H1 (cell line): ENCODE results near the gene IL21R. TPM values are rescaled to one million over a fixed set of nuclear protein-coding genes. Genes with fewer than 3 reads are reported as not detected.

Experiments used
- CTCF ChIA-PET: fragments of 300-600 bp; sonication (Branson Sonifier 250); formaldehyde crosslinking; loops from one replicate; lab custom pipeline; 2021; ENCODE audit not compliant: partially characterized antibody; lab: Charles Lee
- POLR2A ChIA-PET: fragments of 300-600 bp; sonication (Branson Sonifier 250); formaldehyde crosslinking; loops from one replicate; lab custom pipeline; 2021; ENCODE audit warnings: inconsistent platforms; ENCODE audit not compliant: partially characterized antibody; lab: Charles Lee
- DNase-seq, 2 experiments: peaks; one replicate each; pipeline versions ENCODE4 v3.0.0 to v3.0.0-alpha.2; 2010 to 2022; ENCODE audit warnings: low spot score in 2 of 2, low read depth in 1 of 2, mixed read lengths in 1 of 2
- FAIRE-seq: peaks from 2 replicates; lab custom pipeline; 2011; peaks lifted over from hg19 to GRCh38; lab: Jason Lieb, UNC
- H2AFZ ChIP-seq: 2 replicates; pipeline ENCODE4 v1.8.1; 2012; ENCODE audit warnings: low read length, inconsistent platforms
- H2AK5ac ChIP-seq: 2 replicates; pipeline ENCODE4 v1.6.1; 2013; ENCODE audit warnings: low read depth, low read length
- H2BK120ac ChIP-seq: replicated peaks from 2 replicates; pipeline ENCODE3; 2013; ENCODE audit warnings: low read depth, low read length, inconsistent platforms
- H2BK12ac ChIP-seq: 2 replicates; pipeline ENCODE4 v1.6.1; 2013; ENCODE audit warnings: low read depth, low read length
- H2BK15ac ChIP-seq: 2 replicates; pipeline ENCODE4 v1.6.1; 2013; ENCODE audit warnings: low read length
- H2BK20ac ChIP-seq: 2 replicates; pipeline ENCODE4 v1.6.1; 2013; ENCODE audit warnings: low read length
- H2BK5ac ChIP-seq: 2 replicates; pipeline ENCODE4 v1.6.1; 2013; ENCODE audit warnings: low read depth, low read length
- H3K14ac ChIP-seq: 2 replicates; pipeline ENCODE4 v1.6.1; 2013; ENCODE audit warnings: inconsistent platforms; ENCODE audit not compliant: insufficient read length
- H3K18ac ChIP-seq: 2 replicates; pipeline ENCODE4 v1.6.1; 2013; ENCODE audit warnings: low read length; ENCODE audit errors: extremely low read depth
- H3K23ac ChIP-seq: 2 replicates; pipeline ENCODE4 v1.6.1; 2013; ENCODE audit warnings: inconsistent platforms; ENCODE audit not compliant: insufficient read length
- H3K23me2 ChIP-seq: 2 replicates; pipeline ENCODE4 v1.6.1; 2013; ENCODE audit warnings: low read depth, low read length
- H3K27ac ChIP-seq: 2 replicates; pipeline ENCODE4 v1.6.1; 2011; ENCODE audit warnings: low read depth, low read length, inconsistent platforms
- H3K27me3 ChIP-seq, 4 experiments: replicated peaks in 1 of 4; 1 replicate in 1 of 4; 2 replicates in 3 of 4; pipeline versions ENCODE4 v1.6.1 to v1.8.1; 2011 to 2013; ENCODE audit warnings: low read length in 3 of 4, mild to moderate bottlenecking in 3 of 4, inconsistent platforms in 2 of 4, mixed read lengths in 2 of 4, moderate library complexity in 1 of 4; ENCODE audit not compliant: control insufficient read depth in 3 of 4, insufficient read depth in 3 of 4; ENCODE audit errors: extremely low read depth in 1 of 4
- H3K36me3 ChIP-seq, 4 experiments: 2 replicates each; pipeline versions ENCODE4 v1.6.1 to v1.8.1; 2011 to 2013; ENCODE audit warnings: mild to moderate bottlenecking in 4 of 4, low read length in 3 of 4, moderate library complexity in 2 of 4, control low read depth in 1 of 4, inconsistent platforms in 1 of 4; ENCODE audit not compliant: insufficient read depth in 4 of 4, control insufficient read depth in 2 of 4
- H3K4ac ChIP-seq: replicated peaks from 2 replicates; pipeline ENCODE3; 2013; ENCODE audit warnings: low read length, low read depth, mixed read lengths, inconsistent platforms; ENCODE audit not compliant: insufficient read length
- H3K4me1 ChIP-seq, 4 experiments: replicated peaks in 1 of 4; 1 replicate in 1 of 4; 2 replicates in 3 of 4; pipeline versions ENCODE4 v1.6.1 to v1.8.1; 2011 to 2013; ENCODE audit warnings: low read length in 3 of 4, inconsistent platforms in 2 of 4, mixed read lengths in 1 of 4; ENCODE audit not compliant: insufficient read depth in 4 of 4, control insufficient read depth in 3 of 4
- H3K4me2 ChIP-seq, 2 experiments: 2 replicates each; pipeline versions ENCODE4 v1.6.1 to v1.8.1; 2011 to 2013; ENCODE audit warnings: low read depth in 2 of 2, low read length in 2 of 2, control low read depth in 1 of 2, inconsistent platforms in 1 of 2, mild to moderate bottlenecking in 1 of 2; ENCODE audit not compliant: insufficient read depth in 1 of 2
- H3K4me3 ChIP-seq, 4 experiments: fragments of 200-600, 300-600 bp in 1 of 4; sonication (generic), shearing (Covaris generic), sonication (Bioruptor Twin) in 1 of 4; 2 replicates each; pipeline versions ENCODE4 v1.5.1 to v1.8.1; 2011 to 2016; ENCODE audit warnings: low read length in 4 of 4, low read depth in 3 of 4, control low read depth in 2 of 4, inconsistent platforms in 2 of 4, mild to moderate bottlenecking in 2 of 4, mixed read lengths in 1 of 4, moderate library complexity in 1 of 4; ENCODE audit not compliant: insufficient read depth in 2 of 4; ENCODE audit errors: extremely low read depth in 1 of 4
- H3K56ac ChIP-seq: replicated peaks from 2 replicates; pipeline ENCODE3; 2013; ENCODE audit warnings: low read depth, mild to moderate bottlenecking, mixed read lengths, low read length, inconsistent platforms; ENCODE audit not compliant: insufficient read length
- H3K79me1 ChIP-seq: 2 replicates; pipeline ENCODE4 v1.6.1; 2013; ENCODE audit warnings: low read depth, low read length, control low read depth
- H3K79me2 ChIP-seq, 2 experiments: 2 replicates each; pipeline versions ENCODE4 v1.6.1 to v1.8.1; 2012 to 2013; ENCODE audit warnings: low read length in 2 of 2, mild to moderate bottlenecking in 2 of 2, inconsistent platforms in 1 of 2; ENCODE audit not compliant: insufficient read depth in 2 of 2, control insufficient read depth in 1 of 2
- H3K9ac ChIP-seq, 4 experiments: replicated peaks in 1 of 4; 1 replicate in 1 of 4; 2 replicates in 3 of 4; pipeline versions ENCODE4 v1.6.1 to v1.8.1; 2011 to 2013; ENCODE audit warnings: low read depth in 3 of 4, low read length in 3 of 4, control low read depth in 2 of 4, mild to moderate bottlenecking in 2 of 4, moderate library complexity in 2 of 4, inconsistent platforms in 1 of 4; ENCODE audit errors: extremely low read depth in 1 of 4
- H3K9me3 ChIP-seq, 2 experiments: 2 replicates each; pipeline versions ENCODE4 v1.6.1 to v1.8.1; 2012 to 2013; ENCODE audit warnings: mild to moderate bottlenecking in 2 of 2, moderate library complexity in 2 of 2, control low read depth in 1 of 2, inconsistent platforms in 1 of 2, low read depth in 1 of 2, low read length in 1 of 2, mixed read lengths in 1 of 2; ENCODE audit not compliant: insufficient read depth in 2 of 2
- H4K20me1 ChIP-seq, 2 experiments: replicated peaks in 1 of 2; 2 replicates each; pipeline versions ENCODE3 to v1.8.1; 2011 to 2013; ENCODE audit warnings: inconsistent platforms in 2 of 2, low read length in 2 of 2, mild to moderate bottlenecking in 1 of 2; ENCODE audit not compliant: insufficient read depth in 2 of 2, control insufficient read depth in 1 of 2
- H4K5ac ChIP-seq: 2 replicates; pipeline ENCODE4 v1.6.1; 2013; ENCODE audit warnings: low read length, low read depth, mixed read lengths, inconsistent platforms; ENCODE audit not compliant: insufficient read length
- H4K8ac ChIP-seq: 2 replicates; pipeline ENCODE4 v1.8.0; 2013; ENCODE audit warnings: mild to moderate bottlenecking, moderate library complexity, low read length, inconsistent platforms; ENCODE audit not compliant: insufficient read depth; ENCODE audit errors: extremely low read depth
- H4K91ac ChIP-seq: replicated peaks from 2 replicates; pipeline ENCODE3; 2013; ENCODE audit warnings: low read length, mixed read lengths, inconsistent platforms; ENCODE audit not compliant: insufficient read length
- CEBPB ChIP-seq: IDR thresholded peaks from 2 replicates; pipeline ENCODE4 v1.6.1; 2012; ENCODE audit warnings: low read depth, low read length
- EP300 ChIP-seq, 2 experiments: IDR thresholded peaks; 1 replicate in 1 of 2; 2 replicates in 1 of 2; pipeline ENCODE4 v1.6.1; 2011 to 2012; ENCODE audit warnings: low read depth in 2 of 2, low read length in 2 of 2, mild to moderate bottlenecking in 2 of 2, borderline replicate concordance in 1 of 2, inconsistent platforms in 1 of 2, moderate library complexity in 1 of 2
- GABPA ChIP-seq: IDR thresholded peaks from 2 replicates; pipeline ENCODE4 v1.6.1; 2011; ENCODE audit warnings: mild to moderate bottlenecking, low read length, moderate library complexity, borderline replicate concordance; ENCODE audit not compliant: insufficient read depth
- JUND ChIP-seq: IDR thresholded peaks from 2 replicates; pipeline ENCODE4 v1.6.1; 2011; ENCODE audit warnings: mild to moderate bottlenecking, improper control_type of control experiment, low read length
- KDM5A ChIP-seq: fragments of 200-600 bp; IDR thresholded peaks from 2 replicates; pipeline ENCODE4 v1.7.1; 2012; ENCODE audit warnings: mild to moderate bottlenecking, low read length, inconsistent platforms, mixed read lengths
- POLR2A ChIP-seq, 2 experiments: IDR thresholded peaks; 1 replicate in 1 of 2; 2 replicates in 1 of 2; pipeline ENCODE4 v1.6.1; 2011; ENCODE audit warnings: low read depth in 2 of 2, low read length in 2 of 2, mild to moderate bottlenecking in 2 of 2; ENCODE audit errors: control extremely low read depth in 1 of 2
- RFX5 ChIP-seq: IDR thresholded peaks from 2 replicates; pipeline ENCODE4 v1.6.1; 2011; ENCODE audit warnings: low read depth, low read length, improper control_type of control experiment, borderline replicate concordance
- RNF2 ChIP-seq: fragments of 200-900, 300-1000 bp; sonication (generic); IDR thresholded peaks from 2 replicates; pipeline ENCODE4 v1.7.1; 2016; ENCODE audit warnings: borderline replicate concordance, low read depth, mild to moderate bottlenecking, antibody characterized with exemption, low read length; ENCODE audit not compliant: poor library complexity, severe bottlenecking; ENCODE audit errors: missing control alignments
- RXRA ChIP-seq: IDR thresholded peaks from 2 replicates; pipeline ENCODE4 v1.6.1; 2011; ENCODE audit warnings: low read depth, mild to moderate bottlenecking, low read length, moderate library complexity; ENCODE audit not compliant: insufficient read depth
- SP1 ChIP-seq: IDR thresholded peaks from 2 replicates; pipeline ENCODE4 v1.6.1; 2011; ENCODE audit warnings: low read depth, low read length
- TBP ChIP-seq: IDR thresholded peaks from 2 replicates; pipeline ENCODE4 v1.6.1; 2011; ENCODE audit warnings: low read depth, low read length, improper control_type of control experiment
- WGBS, 2 experiments: shearing (Covaris generic) in 1 of 2; methylation state at CpG; one replicate each; pipeline versions ENCODE4 v1.1.6 to v1.1.7; 2013 to 2015; ENCODE audit warnings: low lambda C conversion rate in 2 of 2, mixed read lengths in 2 of 2, inconsistent platforms in 1 of 2, low coverage in 1 of 2, missing lambda C conversion rate in 1 of 2; ENCODE audit not compliant: insufficient replicate concordance in 2 of 2, insufficient coverage in 1 of 2, insufficient read length in 1 of 2; ENCODE audit errors: extremely low coverage in 1 of 2, missing lambda C conversion rate in 1 of 2; 5-methylcytosine and 5-hydroxymethylcytosine counted together
- polyA plus RNA-seq, 7 experiments: library from polyadenylated mRNA; depleted of rRNA in 3 of 7; stranded (reverse) in 5 of 7; unstranded in 2 of 7; fragments of >200 nt in 5 of 7; fragments of 200-250 nt in 2 of 7; gene quantifications; 1 replicate in 5 of 7; 2 replicates in 1 of 7; 4 replicates in 1 of 7; pipeline versions ENCODE4 v1.2.1 to v1.2.3, GENCODE V29; 2011 to 2013; ENCODE audit warnings: missing spikeins in 2 of 7, mixed read lengths in 2 of 7
- total RNA-seq: library from RNA; stranded (reverse); fragmentation: NEBNext Ultra II Directional; extraction: Animal tissue kit (Norgen Biotek cat#: 25700); gene quantifications from 2 replicates; pipeline ENCODE4 v1.2.1, GENCODE V29; 2021
- TF ChIP-seq, protein P1 (sequence below): IDR thresholded peaks from 2 replicates; pipeline ENCODE4 v1.6.1; 2012; ENCODE audit warnings: low read length, inconsistent platforms
- TF ChIP-seq, protein P2 (sequence below): IDR thresholded peaks from 2 replicates; pipeline ENCODE4 v1.6.1; 2012; ENCODE audit warnings: inconsistent platforms

The IL21R gene
- total and polyA plus RNA-seq, 2 of the 8 experiments (the other 6 are each of a cell fraction or from before 2014, with no cell fraction given) = 0.34 to 0.70 TPM

GRCh38 chr16:27475561-27475960 lies 73.6 kb downstream of the IL21R start:
- Histone ChIP-seq H3K4me1 (no peaks in the 10 kb centered on the region), H3K9ac (no peak overlapping the region), H3K4me2 (no peak overlapping the region), H4K5ac (no peak overlapping the region), H3K4me3 (no peak overlapping the region), H3K18ac (no peak overlapping the region), H2AK5ac (no peak overlapping the region), H2BK5ac (no peak overlapping the region), H3K14ac (no peak overlapping the region), H3K27me3 (no peaks in the 10 kb centered on the region), H2BK20ac (no peak overlapping the region), H2AFZ (no peak overlapping the region), H3K79me1 (no peaks in the 10 kb centered on the region), H3K23me2 (no peaks in the 10 kb centered on the region), H4K91ac (no peak overlapping the region), H3K56ac (no peak overlapping the region), H3K79me2 (no peaks in the 10 kb centered on the region), H3K4ac (no peak overlapping the region), H2BK15ac (no peak overlapping the region), H3K27ac (no peak overlapping the region), H3K36me3 (peaks cover 26 to 74% (median 61%) of the 10 kb centered on the region in 4 experiments), H2BK120ac (no peak overlapping the region), H3K9me3 (no peaks in the 10 kb centered on the region), H4K20me1 (peaks cover 0 to 4% of the 10 kb centered on the region in 2 experiments), H4K8ac (no peak overlapping the region; the same call in 1 of the 2 replicates), H3K23ac (no peak overlapping the region), H2BK12ac (no peak overlapping the region)
- FAIRE-seq (no peak), DNase-seq (no peak)
- POLR2A ChIA-PET = interaction anchor here (0.8 kb wide), 1 partner anchor 9 kb away, joined by 3 read pairs; no protein-coding TSS in a partner anchor
- 93% methylated on average over 9 of the region's 9 CpGs; no CpG with 5 or more reads in 1 of the 2 experiments for WGBS, 2 experiments
- CTCF ChIA-PET = no interaction called here
- TF ChIP-seq, protein P1, sequence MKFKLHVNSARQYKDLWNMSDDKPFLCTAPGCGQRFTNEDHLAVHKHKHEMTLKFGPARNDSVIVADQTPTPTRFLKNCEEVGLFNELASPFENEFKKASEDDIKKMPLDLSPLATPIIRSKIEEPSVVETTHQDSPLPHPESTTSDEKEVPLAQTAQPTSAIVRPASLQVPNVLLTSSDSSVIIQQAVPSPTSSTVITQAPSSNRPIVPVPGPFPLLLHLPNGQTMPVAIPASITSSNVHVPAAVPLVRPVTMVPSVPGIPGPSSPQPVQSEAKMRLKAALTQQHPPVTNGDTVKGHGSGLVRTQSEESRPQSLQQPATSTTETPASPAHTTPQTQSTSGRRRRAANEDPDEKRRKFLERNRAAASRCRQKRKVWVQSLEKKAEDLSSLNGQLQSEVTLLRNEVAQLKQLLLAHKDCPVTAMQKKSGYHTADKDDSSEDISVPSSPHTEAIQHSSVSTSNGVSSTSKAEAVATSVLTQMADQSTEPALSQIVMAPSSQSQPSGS = no peak
- no peak for TF ChIP-seq SP1
- no peak for TF ChIP-seq KDM5A
- no peak for TF ChIP-seq EP300 (IDR thresholded peaks at IDR 0.05; ENCODE audit: borderline replicate concordance in 1 of 2, low read depth in 2 of 2, low read length in 2 of 2)
- TF ChIP-seq GABPA = no peak
- no peak for TF ChIP-seq RFX5
- no peak for TF ChIP-seq RNF2
- no peak for TF ChIP-seq RXRA
- TF ChIP-seq, protein P2, sequence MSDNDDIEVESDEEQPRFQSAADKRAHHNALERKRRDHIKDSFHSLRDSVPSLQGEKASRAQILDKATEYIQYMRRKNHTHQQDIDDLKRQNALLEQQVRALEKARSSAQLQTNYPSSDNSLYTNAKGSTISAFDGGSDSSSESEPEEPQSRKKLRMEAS = no peak
- no peak for TF ChIP-seq POLR2A (IDR thresholded peaks at IDR 0.05; ENCODE audit: control extremely low read depth in 1 of 2, low read depth in 2 of 2, low read length in 2 of 2)
- no peak for TF ChIP-seq JUND
- no peak for TF ChIP-seq TBP
- TF ChIP-seq CEBPB = no peak
